Body of pancreas (tissue), 4 donors: ENCODE measurements around the gene CNBP.

Experiments used
- CTCF ChIP-seq, 7 experiments: fragments of 450-650 bp in 4 of 7; fragments of 200-600 bp in 3 of 7; sonication (generic) in 3 of 7; IDR thresholded peaks; one replicate each; pipeline ENCODE4 v1.5.1; 2016 to 2019; ENCODE audit warnings: antibody characterized with exemption in 7 of 7
- POLR2A ChIP-seq, 3 donors: fragments of 450-650 bp; IDR thresholded peaks; one replicate each; pipeline ENCODE4 v1.6.1; 2016; ENCODE audit warnings: antibody characterized with exemption in 3 of 3, mild to moderate bottlenecking in 2 of 3

GRCh38 chr3:129231331-129232119 is 47.8 kb upstream of the CNBP start:
- TF ChIP-seq POLR2A (IDR thresholded peaks at IDR 0.05) (no peak), CTCF (IDR thresholded peaks at IDR 0.05) (no peak)
